ENCODE results near the gene TEX19.
"Not testable (repeated sequence)": the region's sequence is repeated elsewhere in the genome, so short reads cannot be mapped to it uniquely, and the experiment has no call there.

The TEX19 gene

DNA sequence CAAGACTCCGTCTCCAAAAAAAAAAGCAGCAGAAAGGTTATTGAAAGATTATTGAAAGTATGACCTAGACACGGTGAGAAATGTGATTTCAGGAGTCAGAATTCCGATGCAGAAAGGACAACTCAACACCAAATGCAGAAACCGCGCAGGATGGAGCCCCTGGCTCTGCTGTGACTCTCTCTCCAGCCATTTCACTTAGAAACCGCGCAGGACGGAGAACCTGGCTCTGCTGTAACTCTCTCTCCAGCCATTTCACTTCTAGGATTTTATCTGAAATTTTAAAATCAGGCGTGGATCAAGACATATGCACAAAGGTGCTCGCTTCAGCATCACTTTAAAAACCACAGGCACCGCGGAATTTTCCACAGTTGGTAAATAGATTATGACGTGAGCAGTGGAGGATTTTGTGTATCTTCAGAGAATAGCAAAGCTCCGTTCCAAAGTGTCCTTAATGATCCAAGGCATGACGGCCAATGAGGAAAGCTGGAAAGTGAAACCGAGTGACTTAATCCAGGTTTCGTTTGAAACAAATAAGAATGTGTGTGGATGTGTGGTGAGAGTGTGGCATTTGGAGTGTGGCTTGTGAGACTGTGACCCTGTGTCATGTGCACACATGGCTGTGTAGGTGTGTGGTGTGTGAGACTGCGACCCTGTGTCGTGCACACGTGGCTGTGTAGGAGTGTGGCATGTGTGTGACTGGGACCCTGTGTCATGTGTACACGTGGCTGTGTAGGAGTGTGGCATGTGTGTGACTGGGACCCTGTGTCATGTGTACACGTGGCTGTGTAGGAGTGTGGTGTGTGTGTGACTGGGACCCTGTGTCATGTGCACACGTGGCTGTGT, 22.0 kb downstream of the TEX19 start:
- DNase-seq = no peak

DNA sequence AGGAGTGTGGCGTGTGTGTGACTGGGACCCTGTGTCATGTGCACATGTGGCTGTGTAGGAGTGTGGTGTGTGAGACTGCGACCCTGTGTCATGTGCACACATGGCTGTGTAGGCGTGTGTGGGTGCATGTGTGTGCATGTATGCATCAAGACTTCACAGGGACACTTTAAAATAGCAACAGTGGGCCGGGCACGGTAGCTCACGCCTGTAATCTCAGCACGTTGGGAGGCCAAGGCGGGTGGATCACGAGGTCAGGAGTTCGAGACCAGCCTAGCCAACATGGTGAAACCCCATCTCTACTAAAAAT, 22.6 kb downstream of the TEX19 start:
- DNase-seq = not testable (repeated sequence)

DNA sequence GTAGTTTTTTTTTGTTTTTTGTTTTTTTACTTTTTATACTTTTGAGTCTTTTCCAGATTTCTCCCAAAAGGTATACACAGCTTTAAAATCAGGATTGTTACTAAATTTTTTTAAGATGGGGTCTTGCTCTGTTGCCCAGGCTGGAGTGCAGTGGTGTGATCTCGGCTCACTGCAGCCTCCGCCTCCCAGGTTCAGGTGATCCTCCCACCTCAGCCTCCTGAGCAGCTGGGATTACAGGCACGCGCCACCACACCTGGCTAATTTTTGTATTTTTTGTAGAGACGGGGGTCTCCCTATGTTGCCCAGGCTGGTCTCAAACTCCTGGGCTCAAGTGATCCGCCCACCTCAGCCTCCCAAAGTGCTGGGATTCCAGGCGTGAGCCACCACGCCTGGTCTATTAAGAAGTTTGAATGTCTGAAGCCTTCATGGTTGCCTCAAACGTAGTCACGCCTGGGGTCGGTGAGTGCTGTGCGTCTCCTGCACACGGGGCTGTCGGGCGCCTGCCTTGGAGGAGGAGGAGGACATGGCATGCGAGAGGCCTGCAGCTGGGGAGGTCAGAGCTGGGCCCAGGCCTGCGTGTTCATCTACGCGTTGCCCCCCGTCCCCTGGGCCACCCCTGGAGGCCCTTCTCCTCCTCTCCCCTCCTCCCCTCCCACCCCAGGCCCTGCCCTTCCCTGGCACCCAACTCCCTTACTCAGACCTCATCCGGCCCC, 23.3 kb downstream of the TEX19 start:
- DNase-seq = not testable (repeated sequence)

DNA sequence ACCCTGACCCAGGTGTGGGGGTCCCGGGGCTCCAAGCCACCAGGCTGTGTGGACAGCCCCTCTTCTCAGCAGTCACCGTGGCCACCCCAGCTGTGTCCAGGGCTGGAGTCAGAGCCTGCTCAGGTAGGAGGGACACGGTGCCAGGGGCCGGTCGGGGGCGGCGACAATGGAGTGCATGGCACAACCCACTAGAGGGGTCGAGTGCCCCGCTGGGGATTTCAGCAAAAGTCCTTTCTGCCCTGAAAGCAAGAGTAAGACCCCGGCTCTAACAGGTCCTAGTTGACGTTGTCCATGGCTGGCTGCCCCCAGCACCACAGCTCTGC, 23.8 kb downstream of the TEX19 start:
- DNase-seq = no peak

DNA sequence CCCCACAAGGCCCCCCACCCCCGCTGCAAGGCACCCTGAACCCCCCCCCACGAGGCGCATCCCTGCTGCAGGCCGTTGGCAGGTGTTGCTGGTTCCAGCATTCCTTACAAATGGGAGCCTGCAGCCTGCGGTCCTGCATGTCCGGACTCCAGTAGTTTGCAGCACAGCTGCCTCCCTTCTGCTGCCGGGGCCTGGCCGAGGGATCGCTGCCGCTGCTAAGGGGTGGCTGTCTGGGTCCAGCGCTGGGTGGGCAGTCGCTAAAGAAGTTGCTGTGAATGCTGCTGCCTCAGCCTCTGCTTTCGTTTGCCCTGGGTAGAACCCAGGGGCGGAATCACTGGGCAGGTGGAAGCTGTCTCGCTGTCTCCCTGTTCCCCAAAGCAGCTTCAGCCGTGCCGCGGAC, 24.4 kb downstream of the TEX19 start:
- DNase-seq = no peak

DNA sequence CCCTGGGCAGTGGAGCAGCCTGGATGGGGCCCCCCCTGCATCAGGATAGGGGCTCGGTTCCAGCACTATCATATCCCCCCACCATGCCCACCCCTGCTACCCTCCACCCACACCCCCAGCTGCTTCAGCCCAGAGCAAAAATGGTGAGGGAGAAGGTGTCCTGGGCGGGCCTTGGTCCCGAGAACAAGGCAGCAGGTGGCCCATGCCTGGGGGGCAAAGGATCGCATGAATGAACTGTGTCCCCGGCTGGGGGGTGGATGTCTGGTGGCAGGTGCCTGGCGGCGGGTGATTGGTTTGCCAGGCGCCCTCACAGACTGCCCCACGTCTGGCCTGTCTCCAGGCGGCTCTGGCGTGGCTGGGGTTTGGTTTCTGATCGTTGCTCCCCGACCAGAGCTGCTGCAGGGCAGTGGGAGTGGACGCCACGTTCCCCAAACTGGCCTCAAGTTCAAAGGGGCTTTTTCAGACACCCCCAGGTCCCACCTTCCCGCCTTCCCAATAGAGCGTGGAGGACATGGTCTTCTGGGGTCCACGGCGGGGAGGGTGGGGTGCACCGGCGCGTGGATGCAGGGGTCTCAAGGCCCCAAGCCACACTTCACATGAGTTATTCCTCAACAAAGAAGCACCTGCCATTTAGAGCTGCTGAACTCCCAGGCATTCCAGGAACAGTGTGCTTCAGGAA, 25.1 kb downstream of the TEX19 start:
- no peak for DNase-seq

DNA sequence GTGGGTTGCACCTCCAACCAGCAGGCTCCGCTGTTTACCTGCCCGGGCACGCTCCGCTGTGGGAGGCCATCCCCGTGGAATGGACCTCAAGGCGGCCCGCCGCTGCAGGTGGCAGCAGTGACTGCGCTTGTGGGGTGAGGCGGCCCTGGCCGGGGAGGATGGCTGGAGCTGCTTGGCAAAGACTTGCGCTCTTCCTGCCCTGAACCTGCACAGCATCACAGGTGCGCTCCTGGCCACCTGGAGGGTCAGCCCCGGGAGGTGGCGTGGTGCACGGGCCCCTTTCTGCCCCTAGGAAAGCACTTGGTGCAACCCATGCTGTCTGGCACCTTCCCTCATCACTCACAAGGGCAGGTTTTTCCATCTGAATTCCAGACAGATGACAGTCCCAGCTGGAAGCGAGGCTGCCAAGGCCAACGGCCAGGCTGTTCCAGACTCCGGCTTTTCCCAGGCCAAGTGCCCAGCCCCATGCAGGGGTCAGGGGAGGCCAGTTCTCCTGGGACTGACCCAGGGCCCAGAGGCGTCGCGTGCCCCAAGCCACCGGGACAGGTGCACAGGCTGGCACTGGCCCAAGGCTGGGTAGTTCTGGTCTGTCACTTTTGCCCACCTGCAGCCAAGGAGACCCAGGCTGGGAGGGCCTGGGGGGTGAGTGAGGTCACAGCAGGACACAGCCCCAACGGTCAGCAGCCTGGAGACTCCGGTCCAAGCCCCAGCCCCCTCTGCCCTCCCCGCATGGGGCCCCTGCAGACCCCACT, 25.9 kb downstream of the TEX19 start:
- DNase-seq = no peak

DNA sequence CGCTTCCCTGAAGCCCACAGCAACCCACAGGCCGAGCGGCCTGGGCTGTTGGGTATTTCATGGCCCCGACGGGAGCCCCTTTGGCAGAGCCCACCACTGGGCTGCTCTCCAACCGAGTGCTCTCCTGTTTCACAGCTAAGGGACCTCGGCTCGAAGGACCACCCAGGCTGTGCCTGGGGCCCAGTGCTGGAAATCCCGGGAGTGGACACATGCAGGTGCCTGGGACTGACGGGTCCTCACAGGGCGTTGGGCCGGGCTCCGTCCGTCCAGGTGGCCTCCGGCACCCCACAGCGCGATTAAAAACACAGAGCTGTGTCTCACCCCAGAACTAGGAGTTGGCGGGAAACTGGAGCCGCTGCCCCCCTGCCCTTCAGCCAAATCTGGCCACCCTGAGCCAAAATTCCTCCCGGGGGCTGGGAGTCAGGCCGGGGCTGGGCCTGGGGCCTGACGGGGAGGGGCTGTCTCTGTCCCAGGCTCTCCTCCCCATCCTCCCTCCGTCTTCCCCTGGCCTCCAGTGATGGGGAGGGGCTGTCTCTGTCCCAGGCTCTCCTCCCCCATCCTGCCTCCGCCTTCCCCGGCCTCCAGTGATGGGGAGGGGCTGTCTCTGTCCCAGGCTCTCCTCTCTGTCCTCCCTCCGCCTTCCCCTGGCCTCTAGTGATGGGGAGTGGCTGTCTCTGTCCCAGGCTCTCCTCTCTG, 26.7 kb downstream of the TEX19 start:
- DNase-seq = no peak

DNA sequence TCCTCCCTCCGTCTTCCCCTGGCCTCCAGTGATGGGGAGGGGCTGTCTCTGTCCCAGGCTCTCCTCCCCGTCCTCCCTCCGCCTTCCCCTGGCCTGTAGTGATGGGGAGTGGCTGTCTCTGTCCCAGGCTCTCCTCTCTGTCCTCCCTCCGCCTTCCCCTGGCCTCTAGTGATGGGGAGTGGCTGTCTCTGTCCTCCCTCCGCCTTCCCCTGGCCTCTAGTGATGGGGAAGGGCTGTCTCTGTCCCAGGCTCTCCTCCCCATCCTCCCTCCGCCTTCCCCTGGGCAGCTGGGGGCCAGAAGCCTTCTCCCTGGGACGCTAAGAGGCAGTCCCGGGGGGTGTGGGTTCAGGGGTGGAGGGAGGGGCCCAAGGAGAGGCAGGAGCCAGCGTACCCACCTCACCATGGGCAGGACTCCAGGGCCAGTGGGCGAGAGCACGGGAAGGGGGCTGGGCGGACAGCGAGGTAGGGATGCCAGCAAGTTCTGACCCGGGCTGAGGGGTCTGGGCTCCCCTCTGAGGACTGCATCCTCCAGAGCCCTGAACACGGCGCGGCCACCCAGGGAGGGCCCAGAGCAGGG, 27.3 kb downstream of the TEX19 start:
- DNase-seq = no peak

DNA sequence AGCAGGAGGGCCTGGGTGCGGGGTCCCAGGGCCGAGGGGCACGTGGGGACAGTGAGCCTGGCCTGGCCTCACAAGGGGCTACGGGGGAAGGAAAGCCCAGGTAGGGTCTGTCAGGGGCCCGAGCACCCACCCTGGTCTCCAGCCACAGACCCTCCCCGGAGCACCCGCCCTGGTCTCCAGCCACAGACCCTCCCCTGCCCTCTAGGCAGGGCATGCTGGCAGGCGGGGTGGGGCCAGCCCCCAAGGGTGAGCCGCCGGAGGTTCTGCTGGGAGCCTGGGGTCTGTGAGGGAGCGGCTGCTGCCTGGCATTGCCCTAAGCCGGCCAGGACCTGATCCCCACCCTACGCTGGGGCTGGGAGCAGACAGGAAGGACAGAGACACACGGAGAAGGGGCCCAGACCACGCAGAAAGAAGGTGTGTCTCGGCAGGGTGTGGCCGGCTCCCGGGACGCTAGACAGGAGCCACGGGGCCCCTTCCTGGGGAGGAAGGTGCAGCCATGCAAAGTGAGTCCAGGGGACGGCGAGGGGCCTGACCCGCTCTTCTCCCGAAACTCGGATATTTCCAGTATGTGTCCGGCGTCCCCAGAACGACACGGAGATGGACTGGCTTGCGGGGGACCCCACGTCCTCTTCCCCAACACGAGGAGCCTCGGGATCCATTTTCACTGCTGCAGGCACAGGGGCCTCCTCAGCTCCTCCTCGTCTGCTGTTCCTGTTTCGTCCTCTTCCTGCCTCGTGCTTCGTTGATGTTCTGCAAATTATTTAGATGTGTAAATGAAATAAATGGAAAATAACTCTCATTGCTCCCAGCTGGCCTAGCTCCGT, 28.0 kb downstream of the TEX19 start:
- no peak for DNase-seq

DNA sequence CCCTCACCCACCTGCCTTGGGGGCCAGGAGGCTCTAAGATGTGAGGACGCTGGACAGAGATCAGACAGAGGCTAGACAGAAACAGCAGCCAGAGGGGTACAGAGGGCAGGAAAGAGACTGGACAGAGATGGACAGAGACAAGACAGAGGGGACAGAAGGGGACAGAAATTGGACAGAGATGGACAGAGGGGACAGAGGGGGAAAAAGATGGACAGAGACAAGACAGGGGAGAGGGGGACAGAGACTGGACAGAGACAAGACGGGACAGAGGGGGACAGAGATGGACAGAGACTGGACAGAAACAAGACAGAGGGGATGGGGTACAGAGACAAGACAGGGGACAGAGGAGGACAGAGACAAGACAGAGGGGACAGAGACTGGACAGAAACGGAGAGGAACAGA, 28.7 kb downstream of the TEX19 start:
- no peak for DNase-seq

DNA sequence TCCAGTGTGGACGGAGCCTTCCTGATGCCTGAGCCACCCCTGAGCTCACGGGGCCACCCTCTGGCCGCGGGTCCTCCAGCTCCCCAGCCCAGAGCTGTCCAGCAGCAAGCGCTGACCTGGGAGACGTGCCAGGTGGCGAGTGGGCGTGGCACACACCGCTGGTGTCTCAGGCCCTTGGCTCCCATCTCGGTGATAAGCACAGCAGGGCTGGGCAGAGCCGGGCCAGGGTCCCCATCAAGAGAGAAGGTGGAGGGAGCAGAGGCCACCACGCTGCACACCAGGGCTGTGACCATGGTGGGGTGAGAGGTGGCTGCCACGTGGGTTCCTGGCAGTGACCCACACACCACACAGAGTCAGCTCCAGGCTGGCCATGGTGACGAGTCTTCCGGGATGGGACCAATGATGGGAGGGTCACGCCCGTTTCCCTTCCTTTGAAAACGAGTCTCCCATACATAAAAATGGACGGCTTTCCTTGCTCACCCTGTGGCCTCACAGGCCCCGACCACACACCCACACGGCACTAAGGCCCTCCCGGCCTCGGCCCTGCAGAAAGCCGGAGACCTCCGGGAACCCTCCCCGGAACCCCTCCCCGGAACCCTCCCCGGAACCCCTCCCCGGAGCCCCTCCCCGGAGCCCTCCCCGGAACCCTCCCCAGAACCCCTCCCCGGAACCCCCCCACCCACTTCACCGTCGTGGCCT, 29.3 kb downstream of the TEX19 start:
- DNase-seq = no peak

DNA sequence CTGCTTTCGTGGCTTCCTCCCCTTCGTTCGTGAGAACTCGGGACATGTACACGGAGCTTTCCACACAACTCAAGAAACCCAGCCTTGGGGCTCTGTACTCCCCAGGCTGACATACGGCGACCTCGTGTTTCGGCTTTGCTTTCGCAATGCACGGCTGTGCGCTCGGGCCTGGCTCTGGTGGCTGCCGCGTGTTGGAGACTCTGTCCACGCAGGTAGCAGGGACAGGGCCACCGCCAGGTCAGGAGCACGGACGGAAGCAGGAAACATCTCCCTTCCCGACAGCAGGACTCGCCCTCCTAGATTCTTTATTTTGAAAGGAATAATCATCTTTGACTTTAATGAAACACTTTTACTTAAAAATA, 29.9 kb downstream of the TEX19 start:
- no peak for DNase-seq

DNA sequence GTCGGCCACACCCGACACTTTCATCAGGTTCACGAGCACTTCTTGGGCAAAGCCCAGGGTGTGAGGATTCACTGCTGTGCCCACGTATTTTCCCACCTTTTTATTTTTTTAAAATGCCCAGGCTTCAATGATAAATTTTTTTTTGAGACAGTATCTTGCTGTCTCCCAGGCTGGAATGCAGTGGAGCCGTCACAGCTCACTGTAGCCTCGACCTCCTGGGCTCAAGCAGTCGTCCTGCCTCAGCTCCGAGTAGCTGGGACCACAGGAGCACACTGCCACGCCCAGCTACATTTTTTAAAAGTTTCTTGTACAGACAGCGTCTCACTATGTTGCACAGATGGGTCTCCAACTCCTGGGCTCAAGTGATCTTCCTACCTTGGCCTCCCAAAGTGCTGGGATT, 30.3 kb downstream of the TEX19 start:
- DNase-seq = no peak

DNA sequence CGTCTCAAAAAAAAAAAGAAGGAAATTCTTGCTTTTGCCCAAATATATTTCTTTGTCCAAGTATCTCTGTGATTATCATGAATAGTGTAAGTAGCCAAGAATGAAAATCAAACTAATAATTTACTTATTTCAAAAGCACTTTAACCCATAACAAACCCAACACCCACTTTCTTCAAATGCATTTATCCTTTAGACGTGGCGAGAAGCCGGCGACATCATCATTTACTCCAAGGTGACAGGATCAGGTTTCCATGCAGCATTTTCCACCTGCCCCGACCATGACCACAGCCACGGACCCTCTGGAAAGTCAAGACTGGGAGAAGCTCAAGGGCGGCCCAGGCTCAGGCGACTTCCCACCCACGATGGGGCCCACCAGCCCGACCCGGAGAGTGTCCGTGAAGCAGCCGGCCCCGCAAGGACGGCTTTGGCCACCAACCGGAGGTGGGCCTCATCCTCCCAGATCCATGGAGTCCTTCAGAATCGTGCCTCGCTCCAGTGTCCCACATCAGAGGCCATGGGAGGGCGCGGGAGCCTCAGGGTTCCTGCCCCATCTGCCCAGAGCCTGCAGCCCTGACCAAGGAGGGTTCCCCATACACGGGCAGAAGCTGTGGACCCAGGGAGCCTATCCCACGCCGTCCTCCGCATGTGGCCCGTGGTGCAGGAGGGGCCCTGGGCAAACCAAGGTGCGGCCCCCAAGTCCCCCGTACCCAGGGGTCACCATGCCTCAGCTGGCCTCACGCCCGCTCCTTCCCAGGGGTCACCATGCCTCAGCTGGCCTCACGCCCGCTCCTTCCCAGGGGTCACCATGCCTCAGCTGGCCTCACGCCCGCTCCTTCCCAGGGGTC, 31.2 kb downstream of the TEX19 start:
- no peak for DNase-seq

DNA sequence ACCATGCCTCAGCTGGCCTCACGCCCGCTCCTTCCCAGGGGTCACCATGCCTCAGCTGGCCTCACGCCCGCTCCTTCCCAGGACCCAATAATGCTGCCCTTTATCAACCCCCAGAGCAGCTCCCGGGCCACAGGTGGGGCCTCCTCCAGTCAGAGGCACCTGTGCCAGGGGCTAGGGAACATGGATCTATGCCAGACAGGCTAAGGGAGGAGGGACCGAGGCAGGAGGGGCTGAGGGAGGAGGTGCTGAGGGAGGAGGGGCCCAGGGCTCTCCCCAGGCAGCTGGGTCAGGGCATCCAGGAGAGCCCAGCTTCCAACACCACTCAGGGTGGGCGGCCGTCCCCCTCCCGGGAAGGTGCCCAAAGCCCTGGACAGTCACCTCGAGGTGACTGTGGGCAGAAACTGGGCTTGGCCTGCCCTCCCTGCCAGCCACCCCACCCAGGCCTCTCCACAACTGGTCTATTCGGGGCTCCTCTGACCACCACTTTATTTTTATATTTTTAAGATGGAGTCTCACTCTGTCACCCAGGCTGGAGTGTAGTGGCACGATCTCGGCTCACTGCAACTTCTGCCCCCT, 31.9 kb downstream of the TEX19 start:
- no peak for DNase-seq

DNA sequence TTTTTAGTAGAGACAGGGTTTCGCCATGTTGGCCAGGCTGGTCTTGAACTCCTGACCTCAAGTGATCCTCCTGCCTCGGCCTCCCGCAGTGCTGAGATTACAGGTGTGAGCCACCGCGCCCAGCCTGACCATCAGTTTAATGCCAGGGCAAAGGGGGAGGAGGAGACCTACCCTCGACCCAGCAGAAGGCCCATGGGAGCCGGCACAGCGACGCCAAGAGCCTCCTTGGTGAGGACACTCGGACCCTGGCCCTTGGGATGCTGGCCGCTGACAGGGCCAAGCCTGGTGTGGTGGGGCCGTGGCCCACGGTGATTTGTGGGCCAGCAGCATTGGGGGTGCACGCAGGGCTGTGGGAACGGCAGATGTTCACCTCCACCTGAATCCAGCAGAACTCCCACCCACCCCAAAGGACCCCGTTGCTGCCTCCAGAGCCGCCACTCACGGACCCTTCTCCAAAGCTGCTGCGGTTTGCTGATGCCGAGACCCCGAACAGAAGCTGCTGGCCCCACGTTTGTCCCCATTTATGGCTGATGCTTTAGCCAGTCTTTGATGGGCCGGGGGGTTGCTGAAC, 32.5 kb downstream of the TEX19 start:
- no peak for DNase-seq

DNA sequence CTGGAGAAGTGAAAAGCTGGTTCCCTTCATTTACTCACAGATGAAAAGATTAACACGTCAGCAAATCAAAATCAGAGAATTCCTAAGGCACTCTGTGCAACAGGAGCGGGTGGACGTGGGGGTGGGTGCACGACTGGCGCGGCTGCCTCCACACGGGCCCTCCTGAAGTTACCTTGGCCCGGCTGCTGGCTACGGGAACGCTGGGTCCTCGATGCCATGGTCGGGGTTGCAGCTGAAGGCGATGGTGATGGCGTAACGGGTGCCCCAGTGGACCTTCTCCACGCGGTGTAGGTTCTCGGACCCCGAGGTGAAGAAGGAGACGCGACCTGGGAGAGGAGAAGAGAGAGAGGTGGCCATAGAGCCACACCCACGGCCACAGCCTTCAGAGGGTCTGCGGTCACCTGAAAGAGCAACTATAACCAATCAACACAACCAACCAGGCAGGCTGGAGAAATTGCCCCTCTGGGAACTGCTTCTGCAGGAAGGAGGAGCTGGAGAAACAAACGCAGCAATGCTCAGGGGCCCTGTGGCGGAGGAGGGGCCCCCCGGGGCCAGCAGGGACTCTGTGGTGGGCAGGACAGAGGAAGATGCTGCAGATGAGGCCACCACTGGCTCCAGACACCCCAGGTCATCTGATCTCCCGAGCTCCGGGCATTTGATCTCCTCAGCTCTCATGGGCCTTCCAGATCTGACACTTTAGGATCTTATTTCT, 33.3 kb downstream of the TEX19 start:
- DNase-seq = no peak

DNA sequence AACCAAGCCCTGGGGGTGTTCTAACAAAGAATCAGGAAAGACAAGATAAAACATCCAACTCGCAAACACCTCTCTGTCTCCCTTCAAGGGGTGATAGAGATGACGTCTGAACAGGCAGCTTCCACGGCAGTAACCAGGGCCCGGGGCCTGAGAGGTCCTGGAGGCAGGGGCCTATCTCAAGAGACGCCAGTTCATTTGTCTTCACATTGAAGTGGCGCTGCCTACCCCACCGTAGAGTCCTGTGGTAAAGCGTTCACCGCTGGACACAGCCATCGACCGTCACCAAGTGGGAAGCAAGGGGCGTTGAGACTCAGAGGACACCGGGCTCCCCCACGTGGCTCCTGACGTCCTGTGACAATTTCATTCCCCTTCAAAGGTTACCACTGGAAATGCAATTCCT, 33.9 kb downstream of the TEX19 start:
- no peak for DNase-seq
